ENCODE measurements around the gene IGSF9.

IGSF9 gene

GRCh38 chr1:159930634-159931033 is 14.8 kb downstream of the IGSF9 start:
- H3K27me3 ChIP-seq (ENCODE audit: insufficient read depth, low read length, poor library complexity, severe bottlenecking): no peaks in the 10 kb centered on the region
- H3K79me2 ChIP-seq (ENCODE audit: insufficient read depth, low read length): peaks cover 10% of the 10 kb centered on the region
- TF ChIP-seq CTCF (conservative IDR thresholded peaks at IDR 0.05; ENCODE audit: low read length) (no peak), EZH2phosphoT487 (IDR thresholded peaks at IDR 0.05; ENCODE audit: borderline replicate concordance) (no peak)
- no peak overlapping the region for H2AFZ ChIP-seq (ENCODE audit: low read length)
- no peak overlapping the region for H3K4me3 ChIP-seq (ENCODE audit: low read length, poor library complexity, severe bottlenecking)
- peaks cover 7% of the 10 kb centered on the region for H3K4me1 ChIP-seq (ENCODE audit: insufficient read depth, low read length, poor library complexity, severe bottlenecking)
- no peaks in the 10 kb centered on the region for H3K9me3 ChIP-seq (ENCODE audit: insufficient read depth, low read depth, low read length)
- no peaks in the 10 kb centered on the region for H3F3A ChIP-seq (ENCODE audit: low read depth)
- H3K9me2 ChIP-seq (replicated peaks; ENCODE audit: low read depth, low read length): no peaks in the 10 kb centered on the region
- no peak overlapping the region for H3K9ac ChIP-seq (ENCODE audit: low read depth, low read length, poor library complexity, severe bottlenecking)
- no peaks in the 10 kb centered on the region for H4K20me1 ChIP-seq (ENCODE audit: insufficient read depth, low read length, poor library complexity, severe bottlenecking)
- H3K4me2 ChIP-seq (ENCODE audit: low read depth, low read length, poor library complexity, severe bottlenecking): no peak overlapping the region
- H3K36me3 ChIP-seq (ENCODE audit: insufficient read depth, low read length): no peaks in the 10 kb centered on the region

GRCh38 chr1:159930216-159930615 is 15.2 kb downstream of the IGSF9 start:
- TF ChIP-seq CTCF (conservative IDR thresholded peaks at IDR 0.05; ENCODE audit: low read length): no peak
- Histone ChIP-seq H3K9ac (ENCODE audit: low read depth, low read length, poor library complexity, severe bottlenecking) (no peak overlapping the region), H3K9me2 (replicated peaks; ENCODE audit: low read depth, low read length) (no peaks in the 10 kb centered on the region), H3K27me3 (ENCODE audit: insufficient read depth, low read length, poor library complexity, severe bottlenecking) (no peaks in the 10 kb centered on the region), H3K36me3 (ENCODE audit: insufficient read depth, low read length) (no peaks in the 10 kb centered on the region), H3K4me1 (ENCODE audit: insufficient read depth, low read length, poor library complexity, severe bottlenecking) (peaks cover 7% of the 10 kb centered on the region), H3K4me3 (ENCODE audit: low read length, poor library complexity, severe bottlenecking) (no peak overlapping the region), H3K79me2 (ENCODE audit: insufficient read depth, low read length) (peaks cover 14% of the 10 kb centered on the region), H4K20me1 (ENCODE audit: insufficient read depth, low read length, poor library complexity, severe bottlenecking) (no peaks in the 10 kb centered on the region), H2AFZ (ENCODE audit: low read length) (no peak overlapping the region), H3F3A (ENCODE audit: low read depth) (no peaks in the 10 kb centered on the region), H3K4me2 (ENCODE audit: low read depth, low read length, poor library complexity, severe bottlenecking) (no peak overlapping the region), H3K9me3 (ENCODE audit: insufficient read depth, low read depth, low read length) (no peaks in the 10 kb centered on the region)

GRCh38 chr1:159929155-159930051 is 16.0 kb downstream of the IGSF9 start:
- no peak overlapping the region for H3K9ac ChIP-seq (ENCODE audit: low read depth, low read length, poor library complexity, severe bottlenecking)
- H4K20me1 ChIP-seq (ENCODE audit: insufficient read depth, low read length, poor library complexity, severe bottlenecking): peaks cover 8% of the 10 kb centered on the region
- H3K4me3 ChIP-seq (ENCODE audit: low read length, poor library complexity, severe bottlenecking): no peak overlapping the region
- H2AFZ ChIP-seq (ENCODE audit: low read length): no peak overlapping the region
- TF ChIP-seq CTCF (conservative IDR thresholded peaks at IDR 0.05; ENCODE audit: low read length) (no peak), EZH2phosphoT487 (IDR thresholded peaks at IDR 0.05; ENCODE audit: borderline replicate concordance) (no peak)
- peaks cover 22% of the 10 kb centered on the region for H3K79me2 ChIP-seq (ENCODE audit: insufficient read depth, low read length)
- H3K4me1 ChIP-seq (ENCODE audit: insufficient read depth, low read length, poor library complexity, severe bottlenecking): peaks cover 7% of the 10 kb centered on the region
- no peaks in the 10 kb centered on the region for H3K36me3 ChIP-seq (ENCODE audit: insufficient read depth, low read length)
- peaks cover 8% of the 10 kb centered on the region for H3K27me3 ChIP-seq (ENCODE audit: insufficient read depth, low read length, poor library complexity, severe bottlenecking)
- H3K9me3 ChIP-seq (ENCODE audit: insufficient read depth, low read depth, low read length): no peaks in the 10 kb centered on the region
- no peak overlapping the region for H3K4me2 ChIP-seq (ENCODE audit: low read depth, low read length, poor library complexity, severe bottlenecking)
- H3F3A ChIP-seq (ENCODE audit: low read depth): no peaks in the 10 kb centered on the region
- H3K9me2 ChIP-seq (replicated peaks; ENCODE audit: low read depth, low read length): no peaks in the 10 kb centered on the region
